ENCODE results near the gene IFI16.

Gene IFI16

DNA sequence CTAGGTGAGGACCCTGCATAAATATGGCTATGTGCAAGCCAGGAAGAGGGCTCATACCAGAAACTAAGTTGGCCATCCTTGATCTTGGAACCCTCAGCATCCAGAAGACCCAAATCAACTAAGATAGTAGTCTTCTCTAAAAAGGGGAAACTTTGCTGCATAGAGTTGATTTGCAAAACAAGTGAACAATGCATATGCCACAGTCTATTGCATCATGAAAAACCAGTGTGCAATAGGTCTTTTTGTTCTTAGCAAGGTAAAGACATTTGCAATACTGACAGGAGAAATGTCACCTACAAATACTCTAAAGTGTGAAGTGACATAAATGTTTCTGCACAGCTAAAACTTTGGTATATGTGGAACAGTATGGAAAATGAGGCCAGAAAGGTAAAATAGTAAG is 2.0 kb upstream of the IFI16 start (continued):
- TF ChIP-seq ZNF221 (tag by site-specific recombination; IDR thresholded peaks at IDR 0.05; ENCODE audit: borderline replicate concordance) = no peak
- no peak for TF ChIP-seq ZNF518A (tag by site-specific recombination; conservative IDR thresholded peaks at IDR 0.05; ENCODE audit: low read depth)

GRCh38 chr1:159008744-159009188 is 941 bp upstream of the IFI16 start:
- POLR2A ChIA-PET = no interaction called here
- H3K4me3 ChIP-seq (ENCODE audit: low read depth, low read length) = no peak overlapping the region

More at GRCh38 chr1:159008744-159009188, 941 bp upstream of the IFI16 start:
- peaks cover 9% of the 10 kb centered on the region for H3K4me1 ChIP-seq (ENCODE audit: control insufficient read depth, insufficient read depth, low read length)
- no peaks in the 10 kb centered on the region; a peak in 1 of 3 replicates for H3K36me3 ChIP-seq (ENCODE audit: control insufficient read depth in 2 of 2, insufficient read depth in 1 of 2, low read length in 2 of 2)
- CTCF ChIA-PET = interaction anchor here (0.8 to 1.4 kb wide), 3 partner anchors 9 to 80 kb away, joined by 3 to 5 read pairs (median 5); no protein-coding TSS in a partner anchor
- no peaks in the 10 kb centered on the region for H3K9me3 ChIP-seq (ENCODE audit: control insufficient read depth, insufficient read depth, low read depth, low read length)
- H3K27ac ChIP-seq (ENCODE audit: extremely low read depth, low read depth, low read length) = no peak overlapping the region; the same call in 1 of the 2 replicates
- TF ChIP-seq ZNF449 (tag by site-specific recombination; IDR thresholded peaks at IDR 0.05) (no peak), ZNF776 (tag by site-specific recombination; IDR thresholded peaks at IDR 0.05; ENCODE audit: borderline replicate concordance) (no peak), ZNF416 (tag by site-specific recombination; IDR thresholded peaks at IDR 0.05) (no peak), OVOL3 (tag by site-specific recombination; IDR thresholded peaks at IDR 0.05) (no peak), ZNF558 (tag by site-specific recombination; IDR thresholded peaks at IDR 0.05) (no peak), ZSCAN30 (tag by site-specific recombination; IDR thresholded peaks at IDR 0.05) (no peak), ZSCAN18 (tag by site-specific recombination; IDR thresholded peaks at IDR 0.05) (no peak), CTCF (tag by site-specific recombination; IDR thresholded peaks at IDR 0.05) (no peak), ZNF366 (tag by site-specific recombination; conservative IDR thresholded peaks at IDR 0.05) (no peak)
- TF ChIP-seq, protein P1, sequence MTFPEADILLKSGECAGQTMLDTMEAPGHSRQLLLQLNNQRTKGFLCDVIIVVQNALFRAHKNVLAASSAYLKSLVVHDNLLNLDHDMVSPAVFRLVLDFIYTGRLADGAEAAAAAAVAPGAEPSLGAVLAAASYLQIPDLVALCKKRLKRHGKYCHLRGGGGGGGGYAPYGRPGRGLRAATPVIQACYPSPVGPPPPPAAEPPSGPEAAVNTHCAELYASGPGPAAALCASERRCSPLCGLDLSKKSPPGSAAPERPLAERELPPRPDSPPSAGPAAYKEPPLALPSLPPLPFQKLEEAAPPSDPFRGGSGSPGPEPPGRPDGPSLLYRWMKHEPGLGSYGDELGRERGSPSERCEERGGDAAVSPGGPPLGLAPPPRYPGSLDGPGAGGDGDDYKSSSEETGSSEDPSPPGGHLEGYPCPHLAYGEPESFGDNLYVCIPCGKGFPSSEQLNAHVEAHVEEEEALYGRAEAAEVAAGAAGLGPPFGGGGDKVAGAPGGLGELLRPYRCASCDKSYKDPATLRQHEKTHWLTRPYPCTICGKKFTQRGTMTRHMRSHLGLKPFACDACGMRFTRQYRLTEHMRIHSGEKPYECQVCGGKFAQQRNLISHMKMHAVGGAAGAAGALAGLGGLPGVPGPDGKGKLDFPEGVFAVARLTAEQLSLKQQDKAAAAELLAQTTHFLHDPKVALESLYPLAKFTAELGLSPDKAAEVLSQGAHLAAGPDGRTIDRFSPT (tag by site-specific recombination; IDR thresholded peaks at IDR 0.05) = no peak

All from HEK293 (cell line).